Measurements from ENCODE around the gene ZDHHC11B.
A peak's percentile ranks its signal among the peaks of the same experiment; 100 is the strongest.

Gene ZDHHC11B

GRCh38 chr5:665956-666711 is 118.4 kb downstream of the ZDHHC11B start:
- no peak overlapping the region for H2BK120ac ChIP-seq (ENCODE audit: low read depth, low read length)
- no CpG with 5 or more reads among the region's 40 CpGs for WGBS, 2 donors (ENCODE audit: extremely low coverage in 2 of 2, insufficient read length in 2 of 2, insufficient replicate concordance in 1 of 2)
- no peak overlapping the region for H3K4me2 ChIP-seq (ENCODE audit: insufficient read depth, low read length, poor library complexity, severe bottlenecking)
- no peak overlapping the region for H3K9ac ChIP-seq (ENCODE audit: low read depth, low read length, poor library complexity)
- peaks cover 40 to 69% of the 10 kb centered on the region in 2 donors for H3K36me3 ChIP-seq (replicated peaks in 1 of 2; ENCODE audit: control insufficient read depth in 2 of 2, insufficient read depth in 2 of 2, low read length in 2 of 2)
- no peak overlapping the region for H3K18ac ChIP-seq (ENCODE audit: low read length)
- no peak overlapping the region for H3K4me3 ChIP-seq (ENCODE audit: low read length in 2 of 2)
- H3K4ac ChIP-seq (ENCODE audit: low read length) = no peak overlapping the region
- H4K91ac ChIP-seq (ENCODE audit: low read depth, low read length, poor library complexity) = no peak overlapping the region
- H3K27me3 ChIP-seq (ENCODE audit: control insufficient read depth in 3 of 3, insufficient read depth in 3 of 3, low read depth in 1 of 3, low read length in 3 of 3) = no peaks in the 10 kb centered on the region
- no peak overlapping the region for H2BK15ac ChIP-seq (ENCODE audit: low read length)
- peaks cover 0 to 6% of the 10 kb centered on the region in 2 donors for H3K4me1 ChIP-seq (ENCODE audit: control insufficient read depth in 2 of 2, insufficient read depth in 1 of 2, low read depth in 1 of 2, low read length in 2 of 2)
- H2AK5ac ChIP-seq (ENCODE audit: low read depth, low read length) = no peak overlapping the region
- no peak overlapping the region for H2AFZ ChIP-seq (ENCODE audit: low read length)
- no peak overlapping the region for H3K14ac ChIP-seq (ENCODE audit: low read length)
- no peak overlapping the region for H3K23ac ChIP-seq (ENCODE audit: low read depth, low read length, poor library complexity)
- no peaks in the 10 kb centered on the region for H3K9me3 ChIP-seq (replicated peaks in 1 of 2; ENCODE audit: control insufficient read depth in 2 of 2, insufficient read depth in 1 of 2, low read depth in 1 of 2, low read length in 2 of 2)
- H2BK5ac ChIP-seq (ENCODE audit: low read length) = no peak overlapping the region
- no peak overlapping the region for H3K27ac ChIP-seq (replicated peaks; ENCODE audit: low read length)
- no peak overlapping the region for H4K8ac ChIP-seq (ENCODE audit: low read depth, low read length)
- no peak overlapping the region for H2BK12ac ChIP-seq (ENCODE audit: low read length)
- no peak for DNase-seq (ENCODE audit: low spot score)
- peaks cover 5% of the 10 kb centered on the region for H3K79me1 ChIP-seq (ENCODE audit: low read depth, low read length)

DNA sequence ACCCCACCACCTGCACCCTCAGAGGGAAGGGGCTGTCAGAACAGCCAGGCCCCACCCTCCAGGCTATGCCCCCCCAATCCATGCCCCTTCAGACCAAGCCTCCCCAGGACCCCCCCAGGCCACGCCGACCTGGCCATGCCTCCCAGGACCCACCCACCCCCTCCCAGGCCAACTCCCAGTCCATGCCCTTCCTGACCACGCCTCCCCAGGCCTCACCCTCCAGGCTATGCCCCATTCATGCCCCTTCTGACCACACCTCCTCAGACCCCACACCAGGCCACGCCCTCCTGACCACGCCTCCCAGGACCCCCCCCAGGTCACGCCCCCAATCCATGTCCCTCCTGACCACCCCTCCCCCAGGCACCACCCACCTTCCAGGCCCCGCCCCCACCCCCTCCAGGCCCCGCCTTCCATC is 119.0 kb downstream of the ZDHHC11B start:
- Histone ChIP-seq H3K79me1 (ENCODE audit: low read depth, low read length) (peaks cover 5% of the 10 kb centered on the region), H3K4me1 (ENCODE audit: control insufficient read depth in 2 of 2, insufficient read depth in 1 of 2, low read depth in 1 of 2, low read length in 2 of 2) (peaks cover 0 to 6% of the 10 kb centered on the region in 2 donors), H3K23ac (ENCODE audit: low read depth, low read length, poor library complexity) (no peak overlapping the region), H3K27ac (replicated peaks; ENCODE audit: low read length) (no peak overlapping the region), H2BK120ac (ENCODE audit: low read depth, low read length) (no peak overlapping the region), H2AFZ (ENCODE audit: low read length) (no peak overlapping the region), H3K14ac (ENCODE audit: low read length) (no peak overlapping the region), H3K4me2 (ENCODE audit: insufficient read depth, low read length, poor library complexity, severe bottlenecking) (no peak overlapping the region), H3K4ac (ENCODE audit: low read length) (no peak overlapping the region), H2BK5ac (ENCODE audit: low read length) (no peak overlapping the region), H3K27me3 (ENCODE audit: control insufficient read depth in 3 of 3, insufficient read depth in 3 of 3, low read depth in 1 of 3, low read length in 3 of 3) (no peaks in the 10 kb centered on the region), H3K9me3 (replicated peaks in 1 of 2; ENCODE audit: control insufficient read depth in 2 of 2, insufficient read depth in 1 of 2, low read depth in 1 of 2, low read length in 2 of 2) (peaks cover 0 to 1% of the 10 kb centered on the region in 2 donors), H3K36me3 (replicated peaks in 1 of 2; ENCODE audit: control insufficient read depth in 2 of 2, insufficient read depth in 2 of 2, low read length in 2 of 2) (peaks cover 44 to 75% of the 10 kb centered on the region in 2 donors), H4K8ac (ENCODE audit: low read depth, low read length) (no peak overlapping the region), H3K4me3 (ENCODE audit: low read length in 2 of 2) (no peak overlapping the region), H3K18ac (ENCODE audit: low read length) (no peak overlapping the region), H2AK5ac (ENCODE audit: low read depth, low read length) (no peak overlapping the region), H2BK12ac (ENCODE audit: low read length) (no peak overlapping the region), H4K91ac (ENCODE audit: low read depth, low read length, poor library complexity) (no peak overlapping the region), H2BK15ac (ENCODE audit: low read length) (no peak overlapping the region), H3K9ac (ENCODE audit: low read depth, low read length, poor library complexity) (no peak overlapping the region)
- WGBS, 2 donors (ENCODE audit: extremely low coverage in 2 of 2, insufficient read length in 2 of 2, insufficient replicate concordance in 1 of 2) = no CpG with 5 or more reads among the region's 8 CpGs
- no peak for DNase-seq (ENCODE audit: low spot score)

DNA sequence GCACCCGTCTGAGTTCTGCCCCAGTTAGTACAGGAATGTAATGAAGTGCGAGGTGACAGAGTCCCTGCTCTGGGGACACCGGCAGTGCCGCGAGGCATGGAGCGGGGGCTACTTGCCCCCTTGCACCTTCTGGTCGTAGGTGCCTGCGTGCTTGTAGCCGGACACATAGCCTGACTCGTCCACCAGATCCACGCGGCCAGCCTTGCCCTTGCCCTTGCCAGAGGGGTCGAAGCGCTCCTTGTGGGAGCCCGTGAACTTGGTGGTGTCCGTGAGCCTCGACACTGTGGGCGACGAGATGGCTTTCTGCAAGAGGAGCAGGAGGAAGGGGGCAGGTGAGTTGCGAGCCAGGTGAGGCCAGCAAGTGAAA is 119.6 kb downstream of the ZDHHC11B start:
- Histone ChIP-seq H3K4ac (ENCODE audit: low read length) (no peak overlapping the region), H2BK12ac (ENCODE audit: low read length) (no peak overlapping the region), H2BK120ac (ENCODE audit: low read depth, low read length) (no peak overlapping the region), H3K9ac (ENCODE audit: low read depth, low read length, poor library complexity) (no peak overlapping the region), H3K4me2 (ENCODE audit: insufficient read depth, low read length, poor library complexity, severe bottlenecking) (no peak overlapping the region), H3K18ac (ENCODE audit: low read length) (no peak overlapping the region), H3K79me1 (ENCODE audit: low read depth, low read length) (peaks cover 5% of the 10 kb centered on the region), H2BK5ac (ENCODE audit: low read length) (peak overlapping the region; percentile 39), H3K9me3 (replicated peaks in 1 of 2; ENCODE audit: control insufficient read depth in 2 of 2, insufficient read depth in 1 of 2, low read depth in 1 of 2, low read length in 2 of 2) (peaks cover 2 to 6% of the 10 kb centered on the region in 2 donors), H4K8ac (ENCODE audit: low read depth, low read length) (no peak overlapping the region), H2AFZ (ENCODE audit: low read length) (no peak overlapping the region), H3K4me1 (ENCODE audit: control insufficient read depth in 2 of 2, insufficient read depth in 1 of 2, low read depth in 1 of 2, low read length in 2 of 2) (peaks cover 0 to 6% of the 10 kb centered on the region in 2 donors), H3K27me3 (ENCODE audit: control insufficient read depth in 3 of 3, insufficient read depth in 3 of 3, low read depth in 1 of 3, low read length in 3 of 3) (no peaks in the 10 kb centered on the region), H3K14ac (ENCODE audit: low read length) (peak overlapping the region; percentile 82), H3K36me3 (replicated peaks in 1 of 2; ENCODE audit: control insufficient read depth in 2 of 2, insufficient read depth in 2 of 2, low read length in 2 of 2) (peaks cover 48 to 81% of the 10 kb centered on the region in 2 donors), H2BK15ac (ENCODE audit: low read length) (no peak overlapping the region), H3K27ac (replicated peaks; ENCODE audit: low read length) (no peak overlapping the region), H4K91ac (ENCODE audit: low read depth, low read length, poor library complexity) (no peak overlapping the region), H3K23ac (ENCODE audit: low read depth, low read length, poor library complexity) (peak overlapping the region; percentile 80), H3K4me3 (ENCODE audit: low read length in 2 of 2) (no peak overlapping the region), H2AK5ac (ENCODE audit: low read depth, low read length) (no peak overlapping the region)
- no CpG with 5 or more reads among the region's 20 CpGs for WGBS, 2 donors (ENCODE audit: extremely low coverage in 2 of 2, insufficient read length in 2 of 2, insufficient replicate concordance in 1 of 2)
- no peak for DNase-seq (ENCODE audit: low spot score)

GRCh38 chr5:664343-664993 is 120.1 kb downstream of the ZDHHC11B start:
- no peak overlapping the region for H3K27ac ChIP-seq (replicated peaks; ENCODE audit: low read length)
- H3K4me1 ChIP-seq (ENCODE audit: control insufficient read depth in 2 of 2, insufficient read depth in 1 of 2, low read depth in 1 of 2, low read length in 2 of 2) = peaks cover 0 to 6% of the 10 kb centered on the region in 2 donors
- H3K9ac ChIP-seq (ENCODE audit: low read depth, low read length, poor library complexity) = peak overlapping the region; percentile 12
- H2BK15ac ChIP-seq (ENCODE audit: low read length) = peak overlapping the region; percentile 49
- no peak overlapping the region for H3K18ac ChIP-seq (ENCODE audit: low read length)
- H4K8ac ChIP-seq (ENCODE audit: low read depth, low read length) = peak overlapping the region; percentile 3
- no peak for DNase-seq (ENCODE audit: low spot score)
- H2BK5ac ChIP-seq (ENCODE audit: low read length) = peak overlapping the region; percentile 39
- no peak overlapping the region for H2BK12ac ChIP-seq (ENCODE audit: low read length)
- no peak overlapping the region for H2AFZ ChIP-seq (ENCODE audit: low read length)
- H2BK120ac ChIP-seq (ENCODE audit: low read depth, low read length) = no peak overlapping the region
- no peak overlapping the region for H3K14ac ChIP-seq (ENCODE audit: low read length)
- peaks cover 6 to 11% of the 10 kb centered on the region in 2 donors for H3K9me3 ChIP-seq (replicated peaks in 1 of 2; ENCODE audit: control insufficient read depth in 2 of 2, insufficient read depth in 1 of 2, low read depth in 1 of 2, low read length in 2 of 2)
- no peak overlapping the region for H4K91ac ChIP-seq (ENCODE audit: low read depth, low read length, poor library complexity)
- no peak overlapping the region for H3K23ac ChIP-seq (ENCODE audit: low read depth, low read length, poor library complexity)
- no peak overlapping the region for H3K4me3 ChIP-seq (ENCODE audit: low read length in 2 of 2)
- H3K4ac ChIP-seq (ENCODE audit: low read length) = no peak overlapping the region
- no peaks in the 10 kb centered on the region for H3K27me3 ChIP-seq (ENCODE audit: control insufficient read depth in 3 of 3, insufficient read depth in 3 of 3, low read depth in 1 of 3, low read length in 3 of 3)
- H3K36me3 ChIP-seq (replicated peaks in 1 of 2; ENCODE audit: control insufficient read depth in 2 of 2, insufficient read depth in 2 of 2, low read length in 2 of 2) = peaks cover 53 to 86% of the 10 kb centered on the region in 2 donors
- WGBS, 2 donors (ENCODE audit: extremely low coverage in 2 of 2, insufficient read length in 2 of 2, insufficient replicate concordance in 1 of 2) = no CpG with 5 or more reads among the region's 24 CpGs
- H2AK5ac ChIP-seq (ENCODE audit: low read depth, low read length) = no peak overlapping the region
- H3K79me1 ChIP-seq (ENCODE audit: low read depth, low read length) = peaks cover 5% of the 10 kb centered on the region
- H3K4me2 ChIP-seq (ENCODE audit: insufficient read depth, low read length, poor library complexity, severe bottlenecking) = no peak overlapping the region
